HG03039 (cell line): ENCODE results near the gene SPATS1.

Experiments
- ATAC-seq: cut with Tn5 transposase; IDR thresholded peaks from one replicate; pipeline ENCODE4 v1.9.1; 2021; ENCODE audit warnings: mild to moderate bottlenecking, moderate library complexity; ENCODE audit not compliant: unreplicated experiment

The SPATS1 gene

GRCh38 chr6:44342489-44342888, at the start of gene SPATS1:
SPATS1 (plus strand) TSS chr6:44342650; CDS start chr6:44343096, 446 bp downstream.
- ATAC-seq = no peak

GRCh38 chr6:44292661-44293365, 49.6 kb upstream of the SPATS1 start:
- no peak for ATAC-seq

- no peak for ATAC-seq
These were observed 47.3 kb upstream of the SPATS1 start for GRCh38 chr6:44294832-44295791.

GRCh38 chr6:44297063-44298038, 45.1 kb upstream of the SPATS1 start:
- ATAC-seq = no peak

GRCh38 chr6:44298055-44298803, 44.2 kb upstream of the SPATS1 start:
- ATAC-seq = no peak

GRCh38 chr6:44298864-44299263, 43.6 kb upstream of the SPATS1 start:
- ATAC-seq = no peak

- no peak for ATAC-seq
These were observed 42.1 kb upstream of the SPATS1 start for GRCh38 chr6:44300292-44300823.

GRCh38 chr6:44301106-44301505, 41.3 kb upstream of the SPATS1 start:
- no peak for ATAC-seq

- ATAC-seq = no peak
These were observed 40.5 kb upstream of the SPATS1 start for GRCh38 chr6:44301782-44302564.

- ATAC-seq = no peak
These were observed 39.6 kb upstream of the SPATS1 start for GRCh38 chr6:44302856-44303255.

- no peak for ATAC-seq
These were observed 38.6 kb upstream of the SPATS1 start for GRCh38 chr6:44303842-44304241.

- ATAC-seq = no peak
These were observed 37.9 kb upstream of the SPATS1 start for GRCh38 chr6:44304282-44305199.

GRCh38 chr6:44305200-44305725, 37.2 kb upstream of the SPATS1 start:
- ATAC-seq = no peak

GRCh38 chr6:44306710-44307109, 35.7 kb upstream of the SPATS1 start:
- no peak for ATAC-seq

- no peak for ATAC-seq
These were observed 35.2 kb upstream of the SPATS1 start for GRCh38 chr6:44307217-44307616.

GRCh38 chr6:44309092-44309491, 33.4 kb upstream of the SPATS1 start:
- ATAC-seq = no peak

GRCh38 chr6:44309631-44310030, 32.8 kb upstream of the SPATS1 start:
- no peak for ATAC-seq

GRCh38 chr6:44310241-44310640, 32.2 kb upstream of the SPATS1 start:
- no peak for ATAC-seq
